Measurements from ENCODE around the gene ALDOB.

The ALDOB gene

GRCh38 chr9:101381833-101382342 is 53.7 kb downstream of the ALDOB start:
- no peak for DNase-seq

GRCh38 chr9:101381118-101381517 is 54.5 kb downstream of the ALDOB start:
- DNase-seq, result no peak

DNA sequence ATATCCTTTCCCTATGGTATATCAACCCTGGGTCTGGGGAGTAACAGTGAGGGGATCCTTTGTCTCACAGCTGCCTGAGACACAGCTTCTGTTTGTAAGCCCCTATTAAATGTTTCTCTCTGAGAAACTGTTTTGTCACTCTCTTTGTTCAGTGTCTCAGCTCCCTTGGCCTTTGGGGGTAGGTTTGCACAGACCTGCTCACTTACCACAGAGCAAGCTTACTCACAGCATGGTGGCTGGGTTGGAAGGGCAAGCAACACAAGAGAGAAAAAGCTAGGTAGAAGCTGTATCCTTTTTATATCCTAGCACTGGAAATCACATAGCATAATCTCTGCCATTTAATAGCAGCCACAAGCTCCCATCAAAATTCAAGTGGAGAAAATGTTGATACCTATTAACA is 55.3 kb downstream of the ALDOB start:
- no peak for DNase-seq

DNA sequence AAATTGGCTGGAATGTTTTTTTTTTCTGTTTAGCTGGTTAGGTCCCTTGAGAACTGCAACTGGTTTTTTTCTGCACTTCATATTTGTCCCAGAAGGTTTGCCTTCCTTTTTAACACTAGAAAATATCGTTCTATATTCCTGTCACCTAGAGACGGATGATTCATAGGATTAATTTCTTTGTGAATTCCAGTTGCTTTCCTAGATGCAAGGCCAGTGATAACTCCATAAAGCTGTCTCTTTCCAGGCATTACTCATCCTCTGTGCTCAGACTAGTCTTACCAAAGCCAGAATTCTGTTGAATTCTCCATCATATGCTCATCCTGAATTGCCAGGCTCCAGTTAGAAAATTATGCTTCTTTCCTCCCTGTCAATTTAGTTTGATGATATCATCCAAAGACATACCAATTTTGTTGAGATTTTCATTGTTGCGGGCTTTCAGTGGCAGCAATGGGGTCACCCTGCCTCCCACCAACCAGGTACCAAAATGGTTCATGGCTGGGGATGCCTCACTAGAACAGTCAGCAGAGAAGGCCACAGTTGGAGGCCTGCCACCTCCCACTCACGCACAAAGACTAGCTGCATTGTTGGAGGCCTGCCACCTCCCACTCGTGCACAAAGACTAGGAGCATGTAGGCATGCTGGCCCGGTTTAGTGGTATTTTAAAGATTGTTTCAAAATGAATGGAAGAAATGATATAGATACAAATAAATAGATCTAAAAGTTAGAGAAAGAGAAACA is 59.3 kb downstream of the ALDOB start:
- no peak for DNase-seq

DNA sequence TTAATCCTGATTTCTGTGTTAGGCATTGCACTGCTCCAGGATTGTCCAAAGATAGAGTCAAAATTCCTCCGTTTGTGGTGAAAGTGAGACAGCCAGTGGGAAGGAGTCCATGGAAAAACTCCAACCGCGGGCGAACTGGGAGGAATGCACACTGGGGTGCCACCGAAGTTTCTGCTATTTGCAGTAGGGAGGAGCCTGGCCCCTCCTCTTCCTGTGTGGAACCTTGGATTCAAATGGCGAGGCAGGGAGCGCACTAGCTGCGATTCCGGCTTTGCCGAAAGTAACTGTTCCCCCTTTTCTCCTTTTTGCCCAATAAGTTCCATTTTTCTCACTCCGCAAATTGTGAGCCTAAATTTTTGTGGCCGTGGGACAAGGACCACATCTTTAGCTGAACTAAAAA is 60.0 kb downstream of the ALDOB start:
- no peak for DNase-seq

DNA sequence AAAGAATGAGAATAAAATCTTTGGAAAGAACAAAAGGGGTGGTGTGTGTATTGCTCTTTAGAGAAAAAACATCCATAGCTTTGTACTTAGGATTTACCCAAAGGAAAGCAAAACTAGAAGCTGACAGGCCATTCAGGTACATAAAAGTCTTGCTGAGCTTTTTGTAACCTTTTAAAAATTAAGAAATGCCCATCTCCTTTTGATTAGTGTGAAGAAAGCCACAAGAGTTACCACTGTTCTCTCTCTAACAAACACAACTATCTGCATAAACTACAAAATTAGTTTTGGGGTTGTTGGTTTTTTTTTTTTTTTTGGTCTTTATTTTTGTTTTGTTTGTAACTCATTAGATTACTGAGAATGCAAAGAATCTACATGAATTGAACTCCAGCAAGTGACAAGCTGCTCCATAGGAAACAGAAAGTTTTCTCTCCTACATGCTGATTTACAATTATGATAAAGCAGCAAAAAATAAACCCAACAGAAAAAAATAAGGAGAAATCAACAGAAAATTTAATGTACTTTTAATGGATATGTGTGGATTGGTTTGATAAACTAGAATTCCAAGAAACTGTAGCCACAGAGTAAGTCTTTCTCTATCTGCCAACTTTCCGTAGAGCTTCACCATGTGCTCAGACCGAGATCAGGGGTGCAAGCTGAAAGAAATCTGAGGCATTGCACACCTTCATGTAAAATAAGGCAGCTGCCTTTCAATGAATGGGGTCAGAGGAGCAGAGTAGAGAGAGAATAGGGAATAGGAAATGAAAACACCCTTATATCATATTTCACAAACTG is 63.1 kb downstream of the ALDOB start:
- no peak for DNase-seq

GRCh38 chr9:101371813-101372212 is 63.8 kb downstream of the ALDOB start:
- no peak for DNase-seq

All from NK-92 treated with Interleukin-12 subunit alpha and Interleukin-12 subunit beta, amount 100 ng/mL, for 24 hours (cell line).